Smooth muscle cell (in vitro differentiated cells): ENCODE measurements around the gene SLC66A3. TPM values are rescaled to one million over a fixed set of nuclear protein-coding genes. Genes with fewer than 3 reads are reported as not detected.

ENCODE experiments used
- DNase-seq: peaks from one replicate; lab custom pipeline; 2025; ENCODE audit not compliant: unreplicated experiment; lab: John Stamatoyannopoulos, UW
- H2AFZ ChIP-seq: fragments of 200-600 bp; sonication (generic); 2 replicates; pipeline ENCODE4 v1.6.0; 2016; ENCODE audit warnings: antibody characterized with exemption, low read depth, mild to moderate bottlenecking
- H3F3A ChIP-seq: fragments of 200-600 bp; sonication (generic); 2 replicates; pipeline ENCODE4 v1.6.0; 2017; ENCODE audit warnings: antibody characterized with exemption, low read depth
- H3K27ac ChIP-seq: fragments of 200-600 bp; sonication (generic); 2 replicates; pipeline ENCODE4 v1.5.1; 2016; ENCODE audit warnings: low read depth, mild to moderate bottlenecking
- H3K27me3 ChIP-seq: fragments of 200-600 bp; sonication (generic); 2 replicates; pipeline ENCODE4 v1.6.1; 2016; ENCODE audit warnings: low read depth, mild to moderate bottlenecking
- H3K36me3 ChIP-seq: fragments of 200-600 bp; sonication (generic); 2 replicates; pipeline ENCODE4 v1.5.1; 2016; ENCODE audit warnings: low read depth
- H3K4me1 ChIP-seq: fragments of 200-600 bp; sonication (generic); 2 replicates; pipeline ENCODE4 v1.5.1; 2016; ENCODE audit warnings: low read depth
- H3K4me2 ChIP-seq: fragments of 200-600 bp; sonication (generic); 2 replicates; pipeline ENCODE4 v1.6.0; 2016; ENCODE audit warnings: mild to moderate bottlenecking
- H3K4me3 ChIP-seq: fragments of 200-600 bp; sonication (generic); 2 replicates; pipeline ENCODE4 v1.5.1; 2016; ENCODE audit warnings: mild to moderate bottlenecking
- H3K79me2 ChIP-seq: fragments of 200-600 bp; sonication (generic); 2 replicates; pipeline ENCODE4 v1.6.0; 2016; ENCODE audit warnings: low read depth, mild to moderate bottlenecking
- H3K9ac ChIP-seq: fragments of 200-600 bp; sonication (generic); 2 replicates; pipeline ENCODE4 v1.6.0; 2016; ENCODE audit warnings: low read depth
- H3K9me3 ChIP-seq: fragments of 200-600 bp; sonication (generic); replicated peaks from 2 replicates; pipeline ENCODE4 v1.5.1; 2016; ENCODE audit warnings: low read depth
- H4K20me1 ChIP-seq: fragments of 200-600 bp; sonication (generic); 2 replicates; pipeline ENCODE4 v1.6.0; 2016; ENCODE audit warnings: low read depth
- CTCF ChIP-seq: fragments of 200-600 bp; sonication (generic); IDR thresholded peaks from 2 replicates; pipeline ENCODE4 v1.5.1; 2017; ENCODE audit warnings: borderline replicate concordance, mild to moderate bottlenecking, antibody characterized with exemption; ENCODE audit not compliant: insufficient read depth, poor library complexity, severe bottlenecking
- WGBS: methylation state at CpG from one replicate; pipeline ENCODE4 v1.1.7; 2016; ENCODE audit warnings: low lambda C conversion rate; 5-methylcytosine and 5-hydroxymethylcytosine counted together
- polyA plus RNA-seq: library from polyadenylated mRNA; unstranded; fragments of >200 nt; fragmentation: Nextera tagmentation; extraction: Ambion mirVana; gene quantifications from 2 replicates; pipeline ENCODE4 v1.2.1, GENCODE V29; 2016
- total RNA-seq: library from RNA; depleted of rRNA; stranded (reverse); fragments of >200 nt; gene quantifications from 2 replicates; pipeline ENCODE4 v1.2.3, GENCODE V29; 2014

SLC66A3 gene
- total and polyA plus RNA-seq, 2 experiments from 2014 or later = 33.5 to 37.2 TPM

GRCh38 chr2:11152591-11152990 is 2.7 kb upstream of the SLC66A3 start:
- H2AFZ ChIP-seq = no peak overlapping the region
- H3K4me3 ChIP-seq = no peak overlapping the region
- no peak for DNase-seq
- H3F3A ChIP-seq = peaks cover 6% of the 10 kb centered on the region
- H3K27me3 ChIP-seq = no peaks in the 10 kb centered on the region
- no peak overlapping the region for H3K4me2 ChIP-seq
- no peaks in the 10 kb centered on the region for H3K79me2 ChIP-seq
- no peaks in the 10 kb centered on the region for H3K36me3 ChIP-seq
- WGBS = 92% methylated on average over 6 of the region's 6 CpGs
- no peaks in the 10 kb centered on the region for H3K4me1 ChIP-seq
- H3K27ac ChIP-seq = no peak overlapping the region
- no peaks in the 10 kb centered on the region for H4K20me1 ChIP-seq
- H3K9me3 ChIP-seq = no peaks in the 10 kb centered on the region
- H3K9ac ChIP-seq = no peak overlapping the region
- no peak for TF ChIP-seq CTCF

GRCh38 chr2:11154016-11154922 is 998 bp upstream of the SLC66A3 start:
- no peaks in the 10 kb centered on the region for H3K79me2 ChIP-seq
- WGBS = 71% methylated on average over 35 of the region's 35 CpGs
- peak overlapping the region; percentile 92 for H3K4me2 ChIP-seq
- peak overlapping the region; percentile 68 for H3K27ac ChIP-seq
- H3K4me3 ChIP-seq = peak overlapping the region; percentile 61
- H3K27me3 ChIP-seq = no peaks in the 10 kb centered on the region
- peaks cover 6% of the 10 kb centered on the region for H3F3A ChIP-seq
- no peaks in the 10 kb centered on the region for H4K20me1 ChIP-seq
- DNase-seq = no peak
- TF ChIP-seq CTCF = no peak
- peak overlapping the region; percentile 95 for H2AFZ ChIP-seq
- H3K9me3 ChIP-seq = no peaks in the 10 kb centered on the region
- no peaks in the 10 kb centered on the region for H3K36me3 ChIP-seq
- H3K9ac ChIP-seq = peak overlapping the region; percentile 35
- H3K4me1 ChIP-seq = no peaks in the 10 kb centered on the region

- H3K4me2 ChIP-seq = peak overlapping the region; percentile 92
- H3K9ac ChIP-seq = peak overlapping the region; percentile 35
- H2AFZ ChIP-seq = peak overlapping the region; percentile 95
- DNase-seq = peak; percentile 97
- H3K4me1 ChIP-seq = no peaks in the 10 kb centered on the region
- peak overlapping the region; percentile 74 for H3K4me3 ChIP-seq
- TF ChIP-seq CTCF = no peak
- no peaks in the 10 kb centered on the region for H4K20me1 ChIP-seq
- no peaks in the 10 kb centered on the region for H3K9me3 ChIP-seq
- no peaks in the 10 kb centered on the region for H3K27me3 ChIP-seq
- peaks cover 6% of the 10 kb centered on the region for H3F3A ChIP-seq
- no peaks in the 10 kb centered on the region for H3K79me2 ChIP-seq
- no peaks in the 10 kb centered on the region for H3K36me3 ChIP-seq
- 3% methylated on average over 19 of the region's 49 CpGs for WGBS
- H3K27ac ChIP-seq = peak overlapping the region; percentile 68
Observed at GRCh38 chr2:11154923-11155380, 315 bp upstream of the SLC66A3 start.
